Kidney (tissue), 14 donors: Measurements from ENCODE around the gene MLEC. TPM values are rescaled to one million over a fixed set of nuclear protein-coding genes. Genes with fewer than 3 reads are reported as not detected.

Experiments used
- DNase-seq, 5 donors: peaks; one replicate each; pipeline ENCODE4 v3.0.0-alpha.2; 2013 to 2020
- FAIRE-seq: peaks from 2 replicates; lab custom pipeline; 2012; peaks lifted over from hg19 to GRCh38; lab: Jason Lieb, UNC
- H3K27ac ChIP-seq, 2 donors: one replicate each; pipeline ENCODE4 v1.7.0; 2013; ENCODE audit warnings: low read depth in 2 of 2, low read length in 2 of 2, inconsistent platforms in 1 of 2
- H3K27me3 ChIP-seq: one replicate; pipeline ENCODE4 v1.7.1; 2013; ENCODE audit warnings: low read length, inconsistent platforms; ENCODE audit not compliant: control insufficient read depth, insufficient read depth
- H3K36me3 ChIP-seq, 3 donors: one replicate each; pipeline versions ENCODE4 v1.7.0 to v1.7.1; 2013; ENCODE audit warnings: low read length in 3 of 3, control low read depth in 1 of 3, inconsistent platforms in 1 of 3; ENCODE audit not compliant: insufficient read depth in 3 of 3, control insufficient read depth in 2 of 3
- H3K4me1 ChIP-seq, 3 donors: one replicate each; pipeline versions ENCODE4 v1.7.0 to v1.7.1; 2013; ENCODE audit warnings: low read length in 3 of 3, inconsistent platforms in 1 of 3, low read depth in 1 of 3; ENCODE audit not compliant: control insufficient read depth in 2 of 3, insufficient read depth in 2 of 3
- H3K4me3 ChIP-seq, 3 donors: one replicate each; pipeline versions ENCODE4 v1.7.0 to v1.8.1; 2013; ENCODE audit warnings: low read length in 3 of 3, control low read depth in 1 of 3, inconsistent platforms in 1 of 3
- H3K9ac ChIP-seq, 3 donors: one replicate each; pipeline versions ENCODE4 v1.7.0 to v1.7.1; 2013; ENCODE audit warnings: low read length in 3 of 3, control low read depth in 1 of 3, inconsistent platforms in 1 of 3
- H3K9me3 ChIP-seq, 3 donors: one replicate each; pipeline versions ENCODE4 v1.7.0 to v1.7.1; 2013; ENCODE audit warnings: low read length in 3 of 3, control low read depth in 1 of 3, inconsistent platforms in 1 of 3; ENCODE audit not compliant: control insufficient read depth in 2 of 3, insufficient read depth in 1 of 3
- intact Hi-C: fragments of 100-400 bp; cut with DNase I; formaldehyde crosslinking; loops from one replicate; pipeline ENCODE4 v1.11.1; 2022
- polyA plus RNA-seq: library from polyadenylated mRNA; stranded (reverse); fragments of 350-450 nt; fragmentation: Illumina TruSeq; extraction: RNeasy Lipid Tissue Mini Kit (QIAGEN cat#74804); gene quantifications from one replicate; pipeline ENCODE4 v1.2.3, GENCODE V29; 2014; ENCODE audit warnings: low read depth, low replicate concordance; ENCODE audit not compliant: insufficient read depth
- total RNA-seq: library from RNA; stranded (reverse); fragmentation: NEBNext Ultra II Directional; extraction: Animal tissue kit (Norgen Biotek cat#: 25700); gene quantifications from one replicate; pipeline ENCODE4 v1.2.1, GENCODE V29; 2021
- TF ChIP-seq, protein P1 (sequence below): IDR thresholded peaks from 3 replicates; pipeline ENCODE4 v1.5.1; 2012; ENCODE audit warnings: mild to moderate bottlenecking, moderate library complexity, borderline replicate concordance; ENCODE audit not compliant: insufficient read depth; ENCODE audit errors: extremely low read depth
- donor health status: control.
- donor health status: control.
- donor health status: control.
- donor health status: control.
- donor health status: control.
- donor health status: DM: yes; HTN: yes; CAD: no.
- donor health status: Normal renal cell carcinoma (clear cell type).

MLEC gene
- total and polyA plus RNA-seq, 2 donors from 2014 or later, result 60.3 to 146 TPM

GRCh38 chr12:120739821-120740613 is 53.1 kb downstream of the MLEC start:
- no peak for FAIRE-seq
- TF ChIP-seq, protein P1, sequence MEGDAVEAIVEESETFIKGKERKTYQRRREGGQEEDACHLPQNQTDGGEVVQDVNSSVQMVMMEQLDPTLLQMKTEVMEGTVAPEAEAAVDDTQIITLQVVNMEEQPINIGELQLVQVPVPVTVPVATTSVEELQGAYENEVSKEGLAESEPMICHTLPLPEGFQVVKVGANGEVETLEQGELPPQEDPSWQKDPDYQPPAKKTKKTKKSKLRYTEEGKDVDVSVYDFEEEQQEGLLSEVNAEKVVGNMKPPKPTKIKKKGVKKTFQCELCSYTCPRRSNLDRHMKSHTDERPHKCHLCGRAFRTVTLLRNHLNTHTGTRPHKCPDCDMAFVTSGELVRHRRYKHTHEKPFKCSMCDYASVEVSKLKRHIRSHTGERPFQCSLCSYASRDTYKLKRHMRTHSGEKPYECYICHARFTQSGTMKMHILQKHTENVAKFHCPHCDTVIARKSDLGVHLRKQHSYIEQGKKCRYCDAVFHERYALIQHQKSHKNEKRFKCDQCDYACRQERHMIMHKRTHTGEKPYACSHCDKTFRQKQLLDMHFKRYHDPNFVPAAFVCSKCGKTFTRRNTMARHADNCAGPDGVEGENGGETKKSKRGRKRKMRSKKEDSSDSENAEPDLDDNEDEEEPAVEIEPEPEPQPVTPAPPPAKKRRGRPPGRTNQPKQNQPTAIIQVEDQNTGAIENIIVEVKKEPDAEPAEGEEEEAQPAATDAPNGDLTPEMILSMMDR, result no peak
- no peak overlapping the region for H3K4me3 ChIP-seq

GRCh38 chr12:120740871-120741270 is 53.9 kb downstream of the MLEC start:
- TF ChIP-seq, protein P1, result no peak
- no peak overlapping the region for H3K4me3 ChIP-seq
- peaks cover 0 to 2% (median 0%) of the 10 kb centered on the region in 3 donors for H3K36me3 ChIP-seq
- no peaks in the 10 kb centered on the region for H3K9me3 ChIP-seq
- H3K27ac ChIP-seq, result no peak overlapping the region
- no peak for FAIRE-seq
- intact Hi-C loops, result no loop called here
- H3K9ac ChIP-seq, result no peak overlapping the region
- no peaks in the 10 kb centered on the region for H3K27me3 ChIP-seq
- no peaks in the 10 kb centered on the region for H3K4me1 ChIP-seq
- peak in 1 of 5 donors; percentile 70 for DNase-seq

More at GRCh38 chr12:120739821-120740613, 53.1 kb downstream of the MLEC start:
- peaks cover 0 to 2% (median 0%) of the 10 kb centered on the region in 3 donors for H3K36me3 ChIP-seq
- intact Hi-C loops, result loop anchor here (10.0 kb wide), 1 partner anchor 235 kb away; the partner anchor contains the start of gene HNF1A
- H3K27ac ChIP-seq, result no peak overlapping the region
- no peaks in the 10 kb centered on the region for H3K9me3 ChIP-seq
- H3K4me1 ChIP-seq, result no peaks in the 10 kb centered on the region
- peak in 1 of 5 donors; percentile 48 for DNase-seq
- no peak overlapping the region for H3K9ac ChIP-seq
- H3K27me3 ChIP-seq, result no peaks in the 10 kb centered on the region

DNA sequence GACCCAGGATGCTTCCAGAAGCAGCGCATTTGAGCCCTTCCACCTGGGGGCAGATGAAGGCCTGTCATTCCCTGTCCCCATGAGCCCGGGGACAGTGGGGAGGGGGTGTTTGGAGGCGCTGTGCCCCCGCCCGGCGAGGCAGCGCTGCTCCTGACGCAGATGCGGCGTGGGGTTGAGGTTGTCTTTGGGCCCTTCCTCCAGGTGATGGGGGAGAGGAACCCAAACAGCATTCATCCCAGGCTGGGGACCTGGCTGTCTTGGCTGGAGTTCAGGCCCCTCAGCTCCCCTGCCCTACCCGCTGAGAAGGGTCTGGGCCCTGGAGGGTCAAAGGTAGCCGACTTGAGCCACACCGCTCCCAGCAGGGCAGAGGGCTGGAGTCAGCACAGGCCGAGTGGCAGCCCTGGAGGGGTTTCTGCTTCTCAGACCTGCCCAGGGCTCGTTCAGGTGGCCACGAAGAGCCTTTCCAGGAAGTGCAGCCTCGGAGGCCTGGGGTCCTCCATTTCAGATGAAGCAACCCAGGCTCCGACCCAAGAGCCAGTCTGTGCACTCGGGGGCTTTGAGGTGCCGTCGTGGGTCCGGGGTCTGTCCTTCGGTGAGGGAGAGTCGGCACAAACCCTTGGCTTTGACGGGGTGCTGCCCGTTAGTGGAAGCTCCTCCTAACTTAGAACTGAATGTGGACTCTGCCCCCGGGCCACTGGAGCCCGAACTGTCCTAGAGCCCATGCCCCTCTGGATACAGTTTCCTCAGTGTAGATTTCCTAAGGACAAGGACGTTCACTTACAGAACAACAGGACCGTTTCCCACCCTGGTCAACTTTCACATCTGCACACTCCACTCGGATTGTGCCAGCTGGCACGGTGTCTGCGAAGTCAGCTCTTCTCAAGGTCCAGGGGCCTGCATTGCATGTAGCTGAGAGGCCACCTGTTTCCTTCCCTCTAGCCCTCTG is 54.8 kb downstream of the MLEC start:
- H3K4me1 ChIP-seq, result no peaks in the 10 kb centered on the region
- no peaks in the 10 kb centered on the region for H3K27me3 ChIP-seq
- TF ChIP-seq, protein P1, result no peak
- no peak overlapping the region for H3K4me3 ChIP-seq
- peak in 1 of 5 donors; percentile 65 for DNase-seq
- peaks cover 0 to 2% (median 0%) of the 10 kb centered on the region in 3 donors for H3K36me3 ChIP-seq
- no peak for FAIRE-seq
- H3K9ac ChIP-seq, result no peak overlapping the region
- no peak overlapping the region for H3K27ac ChIP-seq
- intact Hi-C loops, result no loop called here
- no peaks in the 10 kb centered on the region for H3K9me3 ChIP-seq
